GM23338 (cell line): ENCODE data around the gene WIPF1. TPM values are rescaled to one million over a fixed set of nuclear protein-coding genes. Genes with fewer than 3 reads are reported as not detected.

ENCODE experiments used
- ATAC-seq: fragments of 200-7000 bp; cut with Tn5 transposase; 3 replicates; pipeline ENCODE4 v1.9.1; 2020
- DNase-seq: peaks from one replicate; pipeline ENCODE4 v3.0.0-alpha.2; 2015; ENCODE audit warnings: low spot score
- H2AFZ ChIP-seq: fragments of 200-600 bp; sonication (generic); 2 replicates; pipeline ENCODE4 v1.8.0; 2016; ENCODE audit warnings: antibody characterized with exemption, mild to moderate bottlenecking, moderate library complexity
- H3F3A ChIP-seq: fragments of 200-600 bp; sonication (generic); replicated peaks from 2 replicates; pipeline ENCODE4 v1.8.0; 2017; ENCODE audit warnings: antibody characterized with exemption, mixed run types, low read depth
- H3K27ac ChIP-seq: fragments of 200-600 bp; sonication (generic); 2 replicates; pipeline ENCODE4 v1.6.1; 2016; ENCODE audit warnings: low read depth
- H3K27me3 ChIP-seq: fragments of 200-600 bp; sonication (generic); 2 replicates; pipeline ENCODE4 v1.8.0; 2016; ENCODE audit warnings: mild to moderate bottlenecking, mixed run types, moderate library complexity; ENCODE audit not compliant: insufficient read depth
- H3K36me3 ChIP-seq: fragments of 200-600 bp; sonication (generic); 2 replicates; pipeline ENCODE4 v1.8.0; 2016; ENCODE audit warnings: mild to moderate bottlenecking; ENCODE audit not compliant: insufficient read depth
- H3K4me1 ChIP-seq: fragments of 200-600 bp; sonication (generic); 2 replicates; pipeline ENCODE4 v1.8.0; 2016; ENCODE audit warnings: mild to moderate bottlenecking, moderate library complexity; ENCODE audit not compliant: insufficient read depth
- H3K4me2 ChIP-seq: fragments of 200-600 bp; sonication (generic); 2 replicates; pipeline ENCODE4 v1.7.1; 2017; ENCODE audit warnings: mixed run types
- H3K4me3 ChIP-seq: fragments of 200-600 bp; sonication (generic); 2 replicates; pipeline ENCODE4 v1.6.1; 2016; ENCODE audit warnings: mixed run types
- H3K79me2 ChIP-seq: fragments of 200-600 bp; sonication (generic); replicated peaks from 2 replicates; pipeline ENCODE4 v1.8.0; 2017; ENCODE audit warnings: mild to moderate bottlenecking; ENCODE audit not compliant: insufficient read depth
- H3K9me2 ChIP-seq: fragments of 200-600 bp; sonication (generic); 2 replicates; pipeline ENCODE4 v1.8.0; 2017; ENCODE audit not compliant: insufficient read depth
- H4K20me1 ChIP-seq: fragments of 200-600 bp; sonication (generic); replicated peaks from 2 replicates; pipeline ENCODE4 v1.8.0; 2017; ENCODE audit warnings: mild to moderate bottlenecking; ENCODE audit not compliant: insufficient read depth
- H3K27ac Mint-ChIP-seq: 2 replicates; pipeline ENCODE4 v1.8.0; 2020; ENCODE audit warnings: inconsistent platforms, mild to moderate bottlenecking, moderate library complexity, mixed read lengths
- H3K27me3 Mint-ChIP-seq: 3 replicates; pipeline ENCODE4 v1.8.0; 2022; ENCODE audit warnings: low read depth, mild to moderate bottlenecking, moderate library complexity, mixed read lengths, inconsistent platforms; ENCODE audit not compliant: insufficient read depth, poor library complexity
- H3K36me3 Mint-ChIP-seq: 3 replicates; pipeline ENCODE4 v1.8.0; 2021; ENCODE audit warnings: low read depth, mild to moderate bottlenecking, inconsistent platforms, moderate library complexity, mixed read lengths
- H3K4me1 Mint-ChIP-seq: 3 replicates; pipeline ENCODE4 v1.8.0; 2020; ENCODE audit warnings: mild to moderate bottlenecking, inconsistent platforms, mixed read lengths
- H3K4me3 Mint-ChIP-seq: 3 replicates; pipeline ENCODE4 v1.8.0; 2021; ENCODE audit warnings: moderate library complexity, mild to moderate bottlenecking, inconsistent platforms, mixed read lengths
- H3K9me3 Mint-ChIP-seq: 3 replicates; pipeline ENCODE4 v1.8.0; 2020; ENCODE audit warnings: moderate library complexity, mild to moderate bottlenecking, inconsistent platforms, mixed read lengths
- ETS1 ChIP-seq: IDR thresholded peaks from 2 replicates; pipeline ENCODE4 v1.6.1; 2016; ENCODE audit warnings: antibody characterized with exemption
- EZH2 ChIP-seq: fragments of 200-600 bp; sonication (generic); IDR thresholded peaks from one replicate; pipeline ENCODE4 v1.8.0; 2017; ENCODE audit warnings: antibody characterized with exemption, mild to moderate bottlenecking, low read depth; ENCODE audit not compliant: unreplicated experiment
- EZH2phosphoT487 ChIP-seq: fragments of 200-600 bp; sonication (generic); IDR thresholded peaks from one replicate; pipeline ENCODE4 v1.8.1; 2018; ENCODE audit warnings: antibody characterized with exemption; ENCODE audit not compliant: unreplicated experiment
- JUNB ChIP-seq: IDR thresholded peaks from one replicate; pipeline ENCODE4 v1.6.1; 2016; ENCODE audit warnings: antibody characterized with exemption; ENCODE audit not compliant: unreplicated experiment
- NANOG ChIP-seq: IDR thresholded peaks from 2 replicates; pipeline ENCODE4 v1.6.1; 2016; ENCODE audit warnings: antibody characterized with exemption, borderline replicate concordance
- POLR2AphosphoS5 ChIP-seq: IDR thresholded peaks from 2 replicates; pipeline ENCODE4 v1.6.1; 2016; ENCODE audit warnings: antibody characterized with exemption, low read depth
- REST ChIP-seq: IDR thresholded peaks from one replicate; pipeline ENCODE4 v1.6.1; 2018; ENCODE audit warnings: antibody characterized with exemption; ENCODE audit not compliant: unreplicated experiment
- ZNF331 ChIP-seq: fragments of 250-450 bp; sonication (Bioruptor Pico); IDR thresholded peaks from 2 replicates; pipeline ENCODE4 v1.5.0; 2020; ENCODE audit warnings: low read depth, mild to moderate bottlenecking, moderate library complexity
- polyA plus RNA-seq: library from polyadenylated mRNA; unstranded; fragments of >200 nt; fragmentation: Nextera tagmentation; extraction: Ambion mirVana; gene quantifications from 2 replicates; pipeline ENCODE4 v1.2.1, GENCODE V29; 2016
- total RNA-seq: library from RNA; depleted of rRNA; stranded (reverse); fragments of >200 nt; shearing (Covaris generic); gene quantifications from 2 replicates; pipeline ENCODE4 v1.2.3, GENCODE V29; 2014
- TF ChIP-seq, protein P1 (sequence below): fragments of 250-450 bp; sonication (Bioruptor Pico); IDR thresholded peaks from 2 replicates; pipeline ENCODE4 v1.5.0; 2020; ENCODE audit warnings: mild to moderate bottlenecking, moderate library complexity

WIPF1 gene
- total and polyA plus RNA-seq, 2 experiments from 2014 or later = 3.0 to 6.0 TPM

- TF ChIP-seq, protein P1, sequence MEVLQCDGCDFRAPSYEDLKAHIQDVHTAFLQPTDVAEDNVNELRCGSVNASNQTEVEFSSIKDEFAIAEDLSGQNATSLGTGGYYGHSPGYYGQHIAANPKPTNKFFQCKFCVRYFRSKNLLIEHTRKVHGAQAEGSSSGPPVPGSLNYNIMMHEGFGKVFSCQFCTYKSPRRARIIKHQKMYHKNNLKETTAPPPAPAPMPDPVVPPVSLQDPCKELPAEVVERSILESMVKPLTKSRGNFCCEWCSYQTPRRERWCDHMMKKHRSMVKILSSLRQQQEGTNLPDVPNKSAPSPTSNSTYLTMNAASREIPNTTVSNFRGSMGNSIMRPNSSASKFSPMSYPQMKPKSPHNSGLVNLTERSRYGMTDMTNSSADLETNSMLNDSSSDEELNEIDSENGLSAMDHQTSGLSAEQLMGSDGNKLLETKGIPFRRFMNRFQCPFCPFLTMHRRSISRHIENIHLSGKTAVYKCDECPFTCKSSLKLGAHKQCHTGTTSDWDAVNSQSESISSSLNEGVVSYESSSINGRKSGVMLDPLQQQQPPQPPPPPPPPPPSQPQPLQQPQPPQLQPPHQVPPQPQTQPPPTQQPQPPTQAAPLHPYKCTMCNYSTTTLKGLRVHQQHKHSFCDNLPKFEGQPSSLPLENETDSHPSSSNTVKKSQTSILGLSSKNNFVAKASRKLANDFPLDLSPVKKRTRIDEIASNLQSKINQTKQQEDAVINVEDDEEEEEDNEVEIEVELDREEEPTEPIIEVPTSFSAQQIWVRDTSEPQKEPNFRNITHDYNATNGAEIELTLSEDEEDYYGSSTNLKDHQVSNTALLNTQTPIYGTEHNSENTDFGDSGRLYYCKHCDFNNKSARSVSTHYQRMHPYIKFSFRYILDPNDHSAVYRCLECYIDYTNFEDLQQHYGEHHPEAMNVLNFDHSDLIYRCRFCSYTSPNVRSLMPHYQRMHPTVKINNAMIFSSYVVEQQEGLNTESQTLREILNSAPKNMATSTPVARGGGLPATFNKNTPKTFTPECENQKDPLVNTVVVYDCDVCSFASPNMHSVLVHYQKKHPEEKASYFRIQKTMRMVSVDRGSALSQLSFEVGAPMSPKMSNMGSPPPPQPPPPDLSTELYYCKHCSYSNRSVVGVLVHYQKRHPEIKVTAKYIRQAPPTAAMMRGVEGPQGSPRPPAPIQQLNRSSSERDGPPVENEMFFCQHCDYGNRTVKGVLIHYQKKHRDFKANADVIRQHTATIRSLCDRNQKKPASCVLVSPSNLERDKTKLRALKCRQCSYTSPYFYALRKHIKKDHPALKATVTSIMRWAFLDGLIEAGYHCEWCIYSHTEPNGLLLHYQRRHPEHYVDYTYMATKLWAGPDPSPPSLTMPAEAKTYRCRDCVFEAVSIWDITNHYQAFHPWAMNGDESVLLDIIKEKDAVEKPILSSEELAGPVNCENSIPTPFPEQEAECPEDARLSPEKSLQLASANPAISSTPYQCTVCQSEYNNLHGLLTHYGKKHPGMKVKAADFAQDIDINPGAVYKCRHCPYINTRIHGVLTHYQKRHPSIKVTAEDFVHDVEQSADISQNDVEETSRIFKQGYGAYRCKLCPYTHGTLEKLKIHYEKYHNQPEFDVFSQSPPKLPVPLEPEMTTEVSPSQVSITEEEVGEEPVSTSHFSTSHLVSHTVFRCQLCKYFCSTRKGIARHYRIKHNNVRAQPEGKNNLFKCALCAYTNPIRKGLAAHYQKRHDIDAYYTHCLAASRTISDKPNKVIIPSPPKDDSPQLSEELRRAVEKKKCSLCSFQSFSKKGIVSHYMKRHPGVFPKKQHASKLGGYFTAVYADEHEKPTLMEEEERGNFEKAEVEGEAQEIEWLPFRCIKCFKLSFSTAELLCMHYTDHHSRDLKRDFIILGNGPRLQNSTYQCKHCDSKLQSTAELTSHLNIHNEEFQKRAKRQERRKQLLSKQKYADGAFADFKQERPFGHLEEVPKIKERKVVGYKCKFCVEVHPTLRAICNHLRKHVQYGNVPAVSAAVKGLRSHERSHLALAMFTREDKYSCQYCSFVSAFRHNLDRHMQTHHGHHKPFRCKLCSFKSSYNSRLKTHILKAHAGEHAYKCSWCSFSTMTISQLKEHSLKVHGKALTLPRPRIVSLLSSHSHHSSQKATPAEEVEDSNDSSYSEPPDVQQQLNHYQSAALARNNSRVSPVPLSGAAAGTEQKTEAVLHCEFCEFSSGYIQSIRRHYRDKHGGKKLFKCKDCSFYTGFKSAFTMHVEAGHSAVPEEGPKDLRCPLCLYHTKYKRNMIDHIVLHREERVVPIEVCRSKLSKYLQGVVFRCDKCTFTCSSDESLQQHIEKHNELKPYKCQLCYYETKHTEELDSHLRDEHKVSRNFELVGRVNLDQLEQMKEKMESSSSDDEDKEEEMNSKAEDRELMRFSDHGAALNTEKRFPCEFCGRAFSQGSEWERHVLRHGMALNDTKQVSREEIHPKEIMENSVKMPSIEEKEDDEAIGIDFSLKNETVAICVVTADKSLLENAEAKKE (CRISPR knock-in tag) = no peak
- no peak for TF ChIP-seq EZH2phosphoT487
- TF ChIP-seq POLR2AphosphoS5 = no peak
These were observed 25.0 kb downstream of the WIPF1 start (continued) for GRCh38 chr2:174572556-174572955.

- Histone ChIP-seq H3K4me3 (no peak overlapping the region), H3K4me1 (no peaks in the 10 kb centered on the region), H3K4me2 (no peak overlapping the region), H3K27me3 (no peaks in the 10 kb centered on the region), H4K20me1 (no peaks in the 10 kb centered on the region), H3K36me3 (no peaks in the 10 kb centered on the region), H3K9me2 (no peaks in the 10 kb centered on the region), H3K27ac (no peak overlapping the region), H3F3A (no peaks in the 10 kb centered on the region), H3K79me2 (no peaks in the 10 kb centered on the region), H2AFZ (no peak overlapping the region)
- Mint-ChIP-seq H3K27me3 (peaks cover 5% of the 10 kb centered on the region), H3K36me3 (peaks cover 6% of the 10 kb centered on the region; the same call in 2 of the 3 replicates), H3K9me3 (no peaks in the 10 kb centered on the region), H3K4me3 (no peak overlapping the region), H3K27ac (no peak overlapping the region), H3K4me1 (0 out of 3 replicates have a peak, but pooled peaks cover 3% of the 10 kb centered on the region)
- DNase-seq (no peak), ATAC-seq (no peak)
- TF ChIP-seq EZH2 (no peak), ZNF331 (CRISPR knock-in tag) (no peak), ETS1 (no peak), JUNB (no peak), REST (no peak), NANOG (no peak)
These were observed 25.8 kb downstream of the WIPF1 start for GRCh38 chr2:174571669-174572323.
